ENCODE measurements around the gene AP5S1.
A peak's percentile ranks its signal among the peaks of the same experiment; 100 is the strongest.

DNA sequence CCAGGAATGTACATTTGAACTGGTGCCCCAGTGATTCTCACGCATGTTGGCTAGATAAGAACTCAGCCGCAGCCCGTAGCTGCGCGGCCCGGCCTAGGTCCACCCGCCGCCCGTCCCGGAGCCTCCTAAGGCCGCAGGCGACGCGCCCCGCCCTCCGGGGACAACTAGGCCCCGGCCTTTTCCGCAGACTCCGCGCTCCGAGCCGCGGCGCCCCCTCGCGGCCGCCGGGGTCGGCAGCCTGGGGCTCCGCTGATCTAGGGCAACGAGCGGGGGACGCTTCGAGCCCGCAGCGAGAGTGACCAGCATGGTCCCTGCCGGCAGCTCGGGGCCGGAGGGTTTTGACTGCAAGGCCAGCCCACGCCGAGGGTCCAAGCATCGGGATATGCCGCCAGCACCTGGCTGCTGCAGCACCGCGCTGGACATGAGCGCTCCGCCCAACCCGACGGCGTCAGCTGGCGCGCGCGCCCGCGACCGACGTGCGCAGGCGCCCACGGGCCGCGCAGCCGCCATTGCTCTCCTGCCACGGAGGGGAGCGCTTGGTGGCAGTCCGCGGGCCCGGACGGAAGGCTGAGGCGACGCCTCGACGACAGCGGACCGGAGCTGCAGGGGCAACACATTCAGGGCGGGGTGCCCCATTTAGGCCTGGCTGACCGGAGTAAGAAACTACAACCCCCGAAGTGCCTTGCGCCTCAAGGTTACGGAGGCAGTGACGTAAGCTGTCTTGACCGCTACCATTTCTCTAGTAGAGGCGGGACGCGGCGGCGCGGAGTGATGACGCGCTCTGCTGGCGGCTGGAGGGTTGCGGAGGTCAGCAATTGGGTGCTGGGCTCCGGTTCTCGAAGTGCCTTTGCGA, at the start of gene AP5S1:
- TF ChIP-seq, protein P1, sequence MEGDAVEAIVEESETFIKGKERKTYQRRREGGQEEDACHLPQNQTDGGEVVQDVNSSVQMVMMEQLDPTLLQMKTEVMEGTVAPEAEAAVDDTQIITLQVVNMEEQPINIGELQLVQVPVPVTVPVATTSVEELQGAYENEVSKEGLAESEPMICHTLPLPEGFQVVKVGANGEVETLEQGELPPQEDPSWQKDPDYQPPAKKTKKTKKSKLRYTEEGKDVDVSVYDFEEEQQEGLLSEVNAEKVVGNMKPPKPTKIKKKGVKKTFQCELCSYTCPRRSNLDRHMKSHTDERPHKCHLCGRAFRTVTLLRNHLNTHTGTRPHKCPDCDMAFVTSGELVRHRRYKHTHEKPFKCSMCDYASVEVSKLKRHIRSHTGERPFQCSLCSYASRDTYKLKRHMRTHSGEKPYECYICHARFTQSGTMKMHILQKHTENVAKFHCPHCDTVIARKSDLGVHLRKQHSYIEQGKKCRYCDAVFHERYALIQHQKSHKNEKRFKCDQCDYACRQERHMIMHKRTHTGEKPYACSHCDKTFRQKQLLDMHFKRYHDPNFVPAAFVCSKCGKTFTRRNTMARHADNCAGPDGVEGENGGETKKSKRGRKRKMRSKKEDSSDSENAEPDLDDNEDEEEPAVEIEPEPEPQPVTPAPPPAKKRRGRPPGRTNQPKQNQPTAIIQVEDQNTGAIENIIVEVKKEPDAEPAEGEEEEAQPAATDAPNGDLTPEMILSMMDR (conservative IDR thresholded peaks at IDR 0.05; ENCODE audit: low read length) = peak; percentile 87
- no peak for TF ChIP-seq EZH2phosphoT487 (IDR thresholded peaks at IDR 0.05; ENCODE audit: borderline replicate concordance)
